ENCODE data around the gene PKP1.

Gene PKP1

DNA sequence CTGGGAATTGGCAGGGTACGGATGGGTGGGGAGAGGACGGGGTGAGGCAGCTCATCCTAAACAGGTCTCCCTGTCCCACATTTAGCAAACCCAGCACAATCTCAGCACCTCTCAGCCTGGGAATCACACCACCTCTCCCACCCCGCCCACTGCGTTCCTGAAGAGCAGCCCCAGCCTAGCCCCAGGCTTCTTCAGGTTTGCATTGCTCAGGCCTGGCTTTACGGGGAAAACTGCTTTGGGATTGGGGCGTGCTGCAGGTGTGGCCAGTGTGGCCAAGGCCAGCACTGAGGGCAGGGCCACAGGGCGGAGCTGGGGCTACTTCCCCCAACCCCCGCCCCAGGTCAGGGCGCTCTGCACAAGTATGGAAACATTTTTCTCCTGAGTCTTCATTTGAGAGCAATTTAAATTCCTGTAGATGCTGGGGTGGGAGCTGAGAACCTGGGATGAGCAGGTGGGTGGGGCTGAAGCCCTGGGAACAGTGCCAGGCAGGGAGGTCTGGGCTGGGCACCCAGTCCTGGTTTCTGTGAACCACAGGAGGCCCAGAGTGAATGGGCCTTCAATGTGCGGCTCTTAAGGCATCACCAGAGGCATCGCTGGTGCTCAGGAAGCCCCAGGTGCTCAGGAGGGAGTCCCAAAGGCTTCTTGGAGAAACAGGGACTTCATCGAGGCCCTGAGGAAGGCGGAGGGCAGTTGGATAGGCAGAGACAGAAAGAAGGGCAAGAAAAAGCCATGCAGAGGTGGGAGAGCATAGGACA, 70.1 kb downstream of the PKP1 start:
- no peak for DNase-seq (ENCODE audit: low read depth)

DNA sequence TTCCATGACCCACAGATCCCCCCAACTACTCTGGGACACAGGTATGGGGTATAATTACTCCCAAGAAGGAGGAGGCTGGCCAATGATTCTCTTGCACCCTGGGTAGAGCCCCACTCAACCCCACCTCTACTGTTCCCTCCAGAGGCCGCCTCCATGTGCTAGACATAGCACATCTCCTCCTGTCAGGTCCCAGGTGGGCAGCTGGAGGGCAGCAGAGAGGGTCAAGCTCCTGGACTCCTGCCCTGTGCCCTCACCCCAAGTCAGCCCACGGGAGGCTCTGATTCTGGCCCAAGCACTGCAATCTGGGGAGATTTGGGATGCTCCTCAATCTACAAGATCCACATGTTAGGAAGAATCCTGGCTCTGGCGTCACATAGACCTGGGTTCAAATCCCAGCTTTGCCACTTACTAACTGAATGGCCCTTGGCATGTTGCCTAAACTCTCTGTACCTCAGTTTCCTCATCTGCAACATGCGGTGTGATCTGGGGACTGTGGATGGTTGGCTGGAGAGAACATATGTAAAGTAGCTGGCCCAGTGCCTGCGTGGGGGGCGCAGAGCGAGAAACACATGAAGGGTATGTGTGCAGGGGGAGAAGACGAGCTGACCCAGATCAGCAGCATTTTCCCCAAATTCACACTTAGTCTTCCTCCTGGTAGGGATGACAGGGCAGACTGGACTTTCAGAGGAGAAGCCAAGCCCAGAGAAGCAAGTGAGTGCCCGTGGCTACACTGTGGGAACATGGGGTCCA, 71.0 kb downstream of the PKP1 start:
- no peak for DNase-seq (ENCODE audit: low read depth)

DNA sequence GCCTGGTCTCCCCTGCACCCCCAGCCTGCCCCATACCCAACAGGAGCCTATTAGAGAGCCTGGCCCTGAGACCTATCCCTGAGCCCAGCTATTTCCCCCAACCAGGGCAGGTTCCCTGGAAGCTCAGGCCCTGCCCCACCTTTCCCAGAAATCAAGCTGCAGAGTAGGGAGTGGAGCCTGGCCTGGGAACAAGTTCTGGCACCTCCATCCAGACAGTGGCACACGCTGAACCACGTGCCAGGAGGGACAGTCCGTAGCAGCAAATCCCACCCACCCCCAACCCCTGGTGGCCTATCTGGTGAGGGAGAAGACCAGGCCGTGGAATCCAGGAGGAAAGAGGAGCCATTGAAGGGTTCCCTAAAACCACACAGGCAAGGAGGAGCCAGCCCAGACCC, 71.6 kb downstream of the PKP1 start:
- no peak for DNase-seq (ENCODE audit: low read depth)

DNA sequence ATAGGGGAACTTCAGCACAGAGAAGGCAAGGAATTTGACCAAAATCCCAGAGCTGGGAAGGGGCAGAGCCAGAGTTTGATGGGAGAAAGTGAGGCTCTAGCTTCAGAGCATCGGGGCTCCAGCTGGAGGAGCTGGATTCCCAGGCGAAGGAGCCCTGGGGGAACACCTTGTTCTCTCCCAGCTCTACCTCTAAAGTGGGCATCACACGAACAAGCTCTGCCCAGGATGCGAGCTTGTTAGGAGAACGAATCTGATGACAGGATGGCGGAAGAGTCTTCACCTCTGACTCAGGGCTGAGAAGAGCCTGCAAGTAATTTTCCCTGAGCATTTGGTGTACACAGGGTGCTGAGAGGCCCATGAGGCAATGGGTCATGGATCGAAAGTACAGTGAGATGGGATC, 72.2 kb downstream of the PKP1 start:
- no peak for DNase-seq (ENCODE audit: low read depth)

DNA sequence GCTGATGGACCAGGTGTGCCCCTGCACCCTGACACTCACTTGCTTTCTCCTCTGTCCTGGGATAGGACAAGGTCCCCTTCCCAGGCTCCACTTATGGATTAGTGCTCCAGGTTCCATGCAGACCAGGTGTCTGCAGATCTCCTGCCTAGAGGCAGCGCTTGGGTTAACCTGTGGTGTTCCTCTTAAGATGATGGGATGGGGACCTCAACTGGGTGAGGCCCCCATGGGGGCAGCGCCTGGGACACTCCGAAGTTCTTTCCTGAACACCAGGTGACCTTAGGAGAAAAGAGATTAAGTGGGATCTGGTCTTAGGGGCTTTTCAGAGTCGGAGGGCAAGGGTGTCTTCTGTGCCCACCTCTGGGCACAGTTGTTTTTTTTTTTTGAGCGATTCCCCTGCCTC, 72.9 kb downstream of the PKP1 start:
- DNase-seq (ENCODE audit: low read depth): no peak

DNA sequence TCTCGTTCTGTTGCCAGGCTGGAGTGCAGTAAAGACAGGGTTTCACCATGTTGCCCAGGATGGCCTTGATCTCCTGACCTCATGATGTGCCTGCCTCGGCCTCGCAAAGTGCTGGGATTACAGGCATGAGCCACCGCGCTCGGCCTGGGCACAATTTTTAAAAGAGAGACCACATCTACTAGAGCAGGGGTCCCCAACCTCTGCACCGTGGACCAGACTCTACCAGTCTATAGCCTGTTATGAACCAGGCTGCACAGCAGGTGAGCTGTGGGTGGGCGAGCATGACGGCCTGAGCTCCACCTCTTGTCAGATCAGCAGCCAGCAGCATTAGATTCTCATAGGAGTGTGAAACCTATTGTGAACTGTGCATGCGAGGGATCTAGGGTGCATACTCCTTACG, 73.4 kb downstream of the PKP1 start:
- no peak for DNase-seq (ENCODE audit: low read depth)

DNA sequence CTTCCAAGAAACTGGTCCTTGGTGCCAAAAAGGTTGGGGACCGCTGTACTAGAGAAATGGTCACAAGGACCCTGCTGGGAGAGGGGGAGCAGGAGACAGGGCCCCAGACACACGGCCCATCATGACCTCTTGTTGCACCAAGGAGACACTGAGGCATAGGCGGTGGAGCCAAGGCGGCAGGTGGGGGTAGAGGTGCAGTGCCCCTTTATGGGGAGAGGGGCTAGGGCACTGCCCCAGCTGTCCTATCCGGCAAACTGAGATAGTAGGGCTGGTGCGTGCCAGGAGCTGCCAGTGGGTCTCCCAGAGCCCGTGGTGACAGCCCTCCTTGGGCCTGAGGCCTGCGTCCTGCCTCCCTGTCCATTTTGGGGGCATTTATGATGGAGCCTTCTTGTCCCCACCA, 73.9 kb downstream of the PKP1 start:
- DNase-seq (ENCODE audit: low read depth): no peak

DNA sequence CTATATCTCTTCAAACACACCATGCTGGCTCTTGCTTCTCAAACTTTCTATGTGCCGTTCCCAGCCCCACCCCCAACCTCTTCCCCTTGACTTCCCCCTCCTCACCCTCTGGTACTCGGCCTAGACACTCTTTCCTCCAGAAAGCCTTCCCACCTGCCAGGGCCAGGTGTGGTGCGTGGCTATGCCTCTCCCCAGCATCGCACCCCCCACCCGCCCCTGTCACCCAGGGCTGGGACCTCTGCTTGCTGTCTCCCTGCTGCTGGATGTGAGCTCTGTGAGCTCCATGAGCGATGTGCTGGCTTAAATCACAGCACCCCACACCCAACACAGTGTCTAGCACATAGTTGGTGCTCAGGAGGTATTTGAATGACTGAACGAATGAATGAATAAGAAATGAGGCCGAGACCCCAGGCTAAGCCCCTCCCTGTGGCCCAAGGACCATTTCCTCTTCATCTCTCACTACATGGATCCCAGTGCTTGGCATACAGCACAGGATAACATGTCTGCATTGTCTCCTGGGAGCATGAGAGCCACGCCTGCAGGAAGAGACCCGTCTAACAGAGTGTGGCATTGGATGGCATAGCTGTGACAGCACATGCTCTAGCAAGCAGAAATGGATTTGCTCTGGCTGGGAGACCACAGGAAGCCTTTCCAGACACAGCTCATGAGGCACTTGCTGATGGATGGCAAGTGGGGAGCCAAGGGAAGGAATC, 74.5 kb downstream of the PKP1 start:
- DNase-seq (ENCODE audit: low read depth): no peak

DNA sequence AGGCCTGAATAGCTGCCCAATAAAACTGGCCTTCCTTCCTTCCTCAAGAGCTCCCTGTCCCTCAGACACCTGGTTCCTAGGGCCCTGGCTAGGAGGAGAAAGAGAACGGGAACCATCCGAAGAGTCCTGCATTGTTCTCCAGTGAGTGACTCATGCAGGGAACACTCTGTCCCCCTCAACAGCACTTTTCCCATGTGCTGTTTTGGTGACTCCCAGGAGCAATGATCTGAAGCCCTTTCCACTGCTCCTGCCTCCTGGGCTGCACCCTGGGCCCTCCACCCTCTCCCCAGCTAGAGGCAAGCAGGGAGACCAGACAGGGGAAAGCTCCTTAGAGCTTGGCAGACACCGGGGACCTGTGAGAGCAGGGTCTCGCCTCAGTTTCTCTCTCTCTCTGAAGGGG, 75.3 kb downstream of the PKP1 start:
- DNase-seq (ENCODE audit: low read depth): no peak

DNA sequence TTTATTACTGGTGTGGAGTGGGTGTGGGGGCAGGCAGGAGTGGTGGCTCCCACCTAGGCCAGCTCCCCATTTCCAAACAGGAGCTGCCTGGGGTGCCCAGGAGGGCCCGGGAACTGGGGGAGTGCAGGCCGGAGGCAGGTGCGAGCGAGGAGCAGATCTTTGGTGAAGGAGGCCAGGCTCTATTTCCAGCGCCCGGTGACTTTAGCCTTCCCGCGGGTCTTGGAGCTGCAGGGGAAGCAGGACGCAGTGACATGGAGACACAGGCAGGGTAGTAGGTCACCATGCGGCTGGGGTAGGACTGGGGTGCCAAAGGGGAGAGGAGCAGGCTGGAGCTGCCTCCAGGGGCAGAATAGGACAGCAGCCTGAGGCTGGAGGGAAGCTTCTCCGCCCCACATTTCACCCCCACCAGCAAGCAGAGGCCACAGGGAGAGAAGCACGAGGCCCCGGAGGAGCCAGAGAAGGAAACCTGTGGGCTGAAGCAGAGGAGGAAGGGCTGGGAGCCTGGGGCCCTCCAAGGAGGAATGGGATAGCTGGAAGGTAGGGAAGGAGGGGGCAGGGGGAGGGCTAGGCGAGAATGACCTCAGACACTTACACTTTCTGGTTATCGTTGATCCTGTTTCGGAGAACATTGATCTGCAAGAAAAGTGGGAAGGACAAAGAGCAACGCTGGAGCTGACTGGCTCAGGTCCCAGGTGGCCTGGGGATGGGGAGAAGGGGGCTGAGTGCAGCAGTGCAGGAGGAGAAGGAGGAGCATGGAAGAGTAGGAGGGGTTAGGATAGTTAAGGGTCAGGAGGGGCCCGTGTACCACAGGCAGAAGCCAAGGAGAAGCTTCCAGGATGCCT, 75.9 kb downstream of the PKP1 start:
- DNase-seq (ENCODE audit: low read depth): no peak

DNA sequence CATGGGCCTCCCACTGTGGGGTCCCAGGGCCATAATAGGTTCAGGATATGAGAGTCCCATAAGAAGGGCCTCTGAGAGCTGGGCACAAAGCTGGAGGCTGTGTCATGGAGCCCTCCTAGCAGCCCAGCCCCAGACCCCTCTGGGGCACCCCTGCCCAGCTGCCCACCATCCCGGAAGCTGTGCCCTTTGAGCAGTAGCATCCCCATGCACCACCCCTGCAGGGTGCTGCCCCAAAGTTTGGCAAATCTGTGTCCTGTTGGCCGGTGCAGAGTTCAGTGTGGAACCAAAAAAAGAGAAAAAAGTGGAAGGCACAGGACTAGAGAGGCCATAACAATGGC, 76.5 kb downstream of the PKP1 start:
- no peak for DNase-seq (ENCODE audit: low read depth)

DNA sequence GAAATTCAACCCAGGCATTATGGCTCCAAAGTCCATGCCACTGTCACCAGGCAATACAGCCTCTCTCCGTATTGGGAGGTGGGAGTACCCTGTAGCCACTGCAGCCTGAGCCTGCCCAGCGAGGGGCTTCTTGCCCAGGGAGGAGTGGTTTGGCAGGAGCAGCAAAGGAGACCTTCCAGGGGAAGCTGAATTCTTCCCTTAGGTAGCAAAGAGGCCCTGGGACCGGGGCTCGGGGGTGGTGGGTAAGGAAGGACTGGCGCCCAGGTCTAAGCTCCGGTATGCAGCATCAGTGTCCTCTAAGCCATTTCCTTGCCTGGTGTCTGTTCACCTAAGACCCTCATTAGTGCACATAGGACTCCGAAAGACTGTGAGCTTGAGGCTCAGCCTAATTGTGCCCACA, 77.2 kb downstream of the PKP1 start:
- DNase-seq (ENCODE audit: low read depth): no peak

DNA sequence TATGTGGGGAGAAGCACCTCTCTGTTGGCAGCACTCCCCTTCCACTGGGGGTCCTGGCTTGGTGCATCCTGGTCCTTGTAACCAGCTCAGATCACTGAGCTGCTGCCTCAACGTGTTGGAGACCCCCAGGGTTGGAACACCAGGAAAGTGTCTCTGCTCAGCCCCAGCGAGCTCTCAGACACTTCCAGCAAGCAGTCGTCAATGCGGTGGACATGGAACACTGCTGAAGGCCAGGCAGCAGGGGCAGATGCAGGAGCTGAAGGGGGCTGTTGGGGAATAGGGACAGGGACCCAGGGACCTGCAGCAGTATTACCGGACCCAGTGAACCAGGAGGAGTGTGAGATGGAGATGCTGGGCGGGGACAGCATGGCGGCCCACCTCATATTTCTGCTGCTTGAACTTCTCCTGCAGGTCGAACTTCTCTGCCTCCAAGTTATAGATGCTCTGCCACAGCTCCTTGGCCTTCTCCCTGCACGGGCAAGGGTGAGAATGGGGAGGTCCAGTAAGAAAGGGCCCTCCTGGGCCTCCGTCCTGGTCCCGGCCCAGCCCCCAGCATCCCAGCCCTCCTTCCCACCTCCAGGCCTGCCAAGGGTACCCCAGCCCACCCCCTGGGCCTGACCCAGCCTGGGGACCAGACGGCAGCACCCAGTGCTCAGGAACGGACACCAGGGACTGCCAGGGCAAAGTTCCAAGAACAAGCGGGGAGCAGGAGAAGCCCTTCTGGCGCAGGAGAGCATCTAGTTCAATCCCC, 77.8 kb downstream of the PKP1 start:
- no peak for DNase-seq (ENCODE audit: low read depth)

DNA sequence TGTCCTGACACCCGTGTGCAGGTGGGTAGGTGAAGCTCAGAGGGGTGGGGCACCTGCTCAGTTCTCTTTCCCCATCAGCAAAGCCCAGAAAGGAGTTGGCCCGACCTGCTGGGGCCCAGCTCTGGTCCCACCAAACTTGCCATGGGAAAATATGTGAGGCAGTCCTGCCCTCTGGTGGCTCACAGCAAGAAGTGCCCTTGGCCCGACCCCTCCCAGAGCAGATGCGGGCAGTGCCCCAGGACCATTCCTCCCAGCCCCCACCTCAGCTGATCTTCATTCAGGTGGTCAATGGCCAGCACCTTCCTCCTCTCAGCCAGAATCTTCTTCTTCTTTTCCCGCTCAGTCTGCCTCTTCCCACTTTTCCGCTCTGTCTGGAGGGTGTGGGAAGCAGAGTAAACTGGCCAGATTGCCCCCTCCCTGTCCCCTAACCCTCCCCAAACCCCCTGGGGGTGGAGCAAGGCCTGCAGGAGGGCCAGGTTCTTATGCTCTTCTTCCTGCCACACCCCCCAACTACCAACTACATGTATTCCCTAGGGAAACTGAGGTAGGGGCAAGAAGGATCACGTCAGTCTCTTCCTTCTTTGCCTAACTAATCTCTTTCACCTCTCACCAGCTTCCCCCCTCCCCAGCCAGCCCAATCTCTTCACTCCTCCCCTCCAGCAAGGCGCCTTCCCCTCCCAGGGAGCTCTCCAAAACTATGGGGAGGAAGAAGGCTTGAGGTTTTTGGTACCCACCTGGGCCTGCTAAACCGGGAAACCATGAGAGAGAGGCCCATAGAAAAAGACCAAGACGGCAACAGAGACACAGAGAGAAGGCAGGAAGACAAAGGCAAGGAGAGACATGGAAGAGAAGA, 78.6 kb downstream of the PKP1 start:
- DNase-seq (ENCODE audit: low read depth): no peak

DNA sequence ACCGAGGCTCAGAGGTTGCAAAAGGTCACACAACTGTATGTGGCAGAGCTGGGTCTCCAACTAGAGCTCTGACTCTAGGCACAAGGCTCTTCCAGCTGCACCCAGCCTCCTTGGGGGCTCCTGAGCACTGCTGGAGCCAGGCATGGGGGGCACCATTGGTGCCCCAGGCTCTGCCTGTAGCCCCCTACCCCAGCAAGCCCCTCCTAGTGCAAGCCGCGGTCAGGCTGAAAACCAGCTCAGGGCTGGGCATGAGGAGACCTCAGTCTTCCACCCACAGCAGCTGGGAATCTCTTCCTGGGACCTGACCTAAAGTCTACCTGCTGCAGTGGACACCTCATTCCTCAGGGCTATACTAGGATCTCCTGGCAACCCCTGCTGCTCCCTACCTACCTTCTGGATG, 79.6 kb downstream of the PKP1 start:
- DNase-seq (ENCODE audit: low read depth): no peak

DNA sequence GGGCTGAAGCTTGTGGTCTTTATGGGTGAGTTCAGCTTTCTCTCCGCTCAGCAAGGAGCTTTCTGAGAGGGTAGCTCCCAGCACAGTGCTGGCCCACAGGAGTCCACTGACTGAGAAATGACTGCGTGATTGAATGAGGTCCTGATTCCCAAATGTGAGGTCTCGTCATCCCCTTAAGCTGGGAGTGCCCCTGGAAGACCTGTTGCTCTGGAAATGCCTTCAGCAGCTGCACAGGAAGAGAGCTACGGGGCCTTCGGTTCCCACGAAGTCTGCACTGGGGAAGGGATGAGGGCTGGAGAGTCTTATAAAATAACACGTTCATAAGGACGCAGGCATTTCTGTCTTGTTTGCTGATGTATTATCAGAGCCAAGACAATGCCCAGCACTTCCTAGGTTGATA, 80.2 kb downstream of the PKP1 start:
- no peak for DNase-seq (ENCODE audit: low read depth)

DNA sequence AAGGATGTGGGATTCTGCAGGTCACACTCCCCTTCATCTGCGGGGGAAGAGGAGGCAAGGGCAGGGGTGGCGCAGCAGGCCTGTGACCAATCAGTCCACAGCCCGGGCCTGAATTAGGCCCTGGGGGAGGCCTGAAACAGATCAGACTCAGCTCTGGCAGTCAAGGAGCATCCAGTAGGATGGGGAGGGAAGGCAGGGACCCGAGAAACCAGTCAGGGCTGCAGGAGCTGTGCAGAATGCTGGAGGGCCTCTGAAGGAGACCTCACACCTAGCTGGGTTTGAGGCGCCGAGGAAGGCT, 81.5 kb downstream of the PKP1 start:
- no peak for DNase-seq (ENCODE audit: low read depth)

DNA sequence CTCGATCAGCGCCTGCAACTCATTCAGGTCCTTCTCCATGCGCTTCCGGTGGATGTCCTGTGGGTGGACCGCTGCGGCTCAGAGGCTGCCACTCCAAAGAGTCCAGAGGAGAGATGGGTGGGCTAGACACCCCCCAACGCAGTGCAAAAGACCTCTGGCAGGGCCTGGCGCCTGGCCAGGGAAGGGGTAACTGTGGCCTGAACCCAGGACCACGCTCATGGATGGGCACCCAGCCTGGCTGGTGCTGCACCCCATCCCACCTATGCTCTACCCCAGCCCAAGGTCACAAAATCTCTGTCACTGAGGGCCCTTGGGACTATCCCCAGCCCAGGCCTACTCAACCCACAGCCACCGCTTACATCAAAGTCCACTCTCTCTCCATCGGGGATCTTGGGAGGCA, 81.9 kb downstream of the PKP1 start:
- DNase-seq (ENCODE audit: low read depth): no peak

DNA sequence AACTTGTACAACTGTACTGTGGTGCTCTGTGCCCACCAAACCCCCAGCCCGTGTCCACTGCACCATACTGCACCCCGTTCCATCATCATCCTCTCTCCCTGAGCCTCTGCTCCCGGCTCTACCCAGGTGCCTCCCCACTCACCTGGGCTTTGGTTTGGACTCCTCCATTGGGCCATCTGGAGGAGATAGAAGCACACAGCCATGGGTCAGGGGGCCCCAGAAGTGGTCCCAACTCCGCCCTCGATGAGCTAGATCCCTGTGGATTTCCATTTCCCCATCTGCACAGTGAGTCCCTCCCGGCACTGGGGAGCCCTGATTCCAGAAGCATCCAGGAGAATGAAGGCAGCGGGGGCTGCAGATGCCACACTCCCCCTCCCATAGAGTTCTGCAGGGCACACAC, 83.4 kb downstream of the PKP1 start:
- DNase-seq (ENCODE audit: low read depth): no peak

DNA sequence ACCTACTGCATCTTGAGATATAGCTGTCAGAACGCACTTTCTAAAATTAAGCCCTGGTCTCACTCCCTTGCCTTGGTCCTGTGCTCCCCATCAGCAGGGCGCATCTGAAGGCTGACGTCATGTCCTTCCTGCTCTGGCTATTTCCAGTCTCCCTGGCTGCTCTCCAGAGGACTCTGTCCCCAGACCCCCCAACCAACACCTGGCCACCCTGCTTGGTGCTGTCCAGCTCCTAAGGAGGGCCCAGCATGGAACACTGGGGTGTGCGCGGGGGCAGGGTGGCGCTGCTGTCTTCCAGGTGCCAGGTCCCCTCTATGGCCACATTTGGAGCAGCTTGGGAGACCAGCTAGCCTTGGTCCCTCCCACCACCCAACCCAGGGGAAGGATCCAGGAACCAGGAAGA, 85.9 kb downstream of the PKP1 start:
- no peak for DNase-seq (ENCODE audit: low read depth)

DNA sequence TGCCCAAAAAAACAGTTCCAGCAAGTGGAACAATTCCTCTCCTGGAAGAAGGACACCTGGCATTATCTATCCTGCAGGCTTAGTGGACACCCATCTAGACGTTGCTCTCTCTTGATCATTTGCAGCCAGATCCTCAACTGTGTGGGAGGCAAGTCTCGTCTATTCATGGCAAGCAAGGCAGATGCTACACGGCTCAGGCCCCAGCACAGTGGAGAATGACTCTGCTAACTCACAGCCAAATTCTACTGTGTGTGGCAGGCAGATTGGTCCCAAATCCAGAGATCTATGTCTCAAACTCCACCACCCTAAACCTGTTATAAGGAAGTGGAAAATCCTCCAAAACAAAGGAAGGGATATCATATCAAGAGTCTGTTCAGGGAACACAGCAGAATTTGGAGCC, 87.2 kb downstream of the PKP1 start:
- DNase-seq (ENCODE audit: low read depth): no peak
